PFSK-1 (cell line): ENCODE data around the gene COL24A1.

Source experiments
- FOXP2 ChIP-seq: optimal IDR thresholded peaks from 2 replicates; pipeline ENCODE3; 2011; ENCODE audit warnings: borderline replicate concordance, control low read depth, inconsistent platforms; ENCODE audit not compliant: insufficient read depth; ENCODE audit errors: extremely low read length, extremely low read depth
- POLR2AphosphoS5 ChIP-seq: IDR thresholded peaks from 2 replicates; pipeline ENCODE4 v1.6.1; 2012; ENCODE audit warnings: low read depth, mild to moderate bottlenecking, control low read depth, low read length, moderate library complexity
- SIN3A ChIP-seq: IDR thresholded peaks from 2 replicates; pipeline ENCODE4 v1.6.1; 2012; ENCODE audit warnings: mild to moderate bottlenecking, low read length, moderate library complexity, borderline replicate concordance; ENCODE audit not compliant: insufficient read depth
- TAF1 ChIP-seq: IDR thresholded peaks from 2 replicates; pipeline ENCODE4 v1.6.1; 2012; ENCODE audit warnings: low read length, control low read depth, borderline replicate concordance; ENCODE audit not compliant: insufficient read depth
- TF ChIP-seq, protein P1 (sequence below), 2 experiments: IDR thresholded peaks; 2 replicates each; pipeline versions ENCODE4 v1.6.1 to v1.8.0; 2011 to 2012; ENCODE audit warnings: low read depth in 2 of 2, low read length in 2 of 2, control low read depth in 1 of 2, inconsistent platforms in 1 of 2, mild to moderate bottlenecking in 1 of 2, moderate library complexity in 1 of 2; ENCODE audit not compliant: insufficient read depth in 1 of 2

COL24A1 gene

DNA sequence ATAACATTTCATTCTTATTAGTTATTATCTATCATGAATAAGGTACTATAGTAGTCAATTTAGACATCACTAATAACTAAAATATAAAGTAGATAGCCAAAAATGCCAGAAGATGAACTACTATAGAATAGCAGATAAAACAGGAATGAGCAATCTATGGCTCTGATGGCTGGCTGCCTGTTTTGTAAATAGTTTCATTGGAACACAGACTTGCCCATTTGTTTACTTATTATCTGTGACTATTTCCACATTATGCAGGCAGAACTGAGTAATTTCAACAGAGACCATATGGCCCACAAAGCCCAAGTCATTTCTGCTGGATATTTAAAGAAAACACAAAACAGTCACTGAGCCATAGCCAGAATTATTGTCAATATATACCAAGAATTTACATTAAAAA, 222.1 kb downstream of the COL24A1 start:
- TF ChIP-seq SIN3A: no peak
- TF ChIP-seq FOXP2: no peak
- TF ChIP-seq TAF1: no peak
- TF ChIP-seq POLR2AphosphoS5: no peak
- TF ChIP-seq, protein P1, sequence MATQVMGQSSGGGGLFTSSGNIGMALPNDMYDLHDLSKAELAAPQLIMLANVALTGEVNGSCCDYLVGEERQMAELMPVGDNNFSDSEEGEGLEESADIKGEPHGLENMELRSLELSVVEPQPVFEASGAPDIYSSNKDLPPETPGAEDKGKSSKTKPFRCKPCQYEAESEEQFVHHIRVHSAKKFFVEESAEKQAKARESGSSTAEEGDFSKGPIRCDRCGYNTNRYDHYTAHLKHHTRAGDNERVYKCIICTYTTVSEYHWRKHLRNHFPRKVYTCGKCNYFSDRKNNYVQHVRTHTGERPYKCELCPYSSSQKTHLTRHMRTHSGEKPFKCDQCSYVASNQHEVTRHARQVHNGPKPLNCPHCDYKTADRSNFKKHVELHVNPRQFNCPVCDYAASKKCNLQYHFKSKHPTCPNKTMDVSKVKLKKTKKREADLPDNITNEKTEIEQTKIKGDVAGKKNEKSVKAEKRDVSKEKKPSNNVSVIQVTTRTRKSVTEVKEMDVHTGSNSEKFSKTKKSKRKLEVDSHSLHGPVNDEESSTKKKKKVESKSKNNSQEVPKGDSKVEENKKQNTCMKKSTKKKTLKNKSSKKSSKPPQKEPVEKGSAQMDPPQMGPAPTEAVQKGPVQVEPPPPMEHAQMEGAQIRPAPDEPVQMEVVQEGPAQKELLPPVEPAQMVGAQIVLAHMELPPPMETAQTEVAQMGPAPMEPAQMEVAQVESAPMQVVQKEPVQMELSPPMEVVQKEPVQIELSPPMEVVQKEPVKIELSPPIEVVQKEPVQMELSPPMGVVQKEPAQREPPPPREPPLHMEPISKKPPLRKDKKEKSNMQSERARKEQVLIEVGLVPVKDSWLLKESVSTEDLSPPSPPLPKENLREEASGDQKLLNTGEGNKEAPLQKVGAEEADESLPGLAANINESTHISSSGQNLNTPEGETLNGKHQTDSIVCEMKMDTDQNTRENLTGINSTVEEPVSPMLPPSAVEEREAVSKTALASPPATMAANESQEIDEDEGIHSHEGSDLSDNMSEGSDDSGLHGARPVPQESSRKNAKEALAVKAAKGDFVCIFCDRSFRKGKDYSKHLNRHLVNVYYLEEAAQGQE (IDR thresholded peaks at IDR 0.05; ENCODE audit: insufficient read depth in 1 of 2, low read depth in 2 of 2, low read length in 2 of 2): no peak

GRCh38 chr1:85933961-85934360, 222.6 kb downstream of the COL24A1 start:
- TF ChIP-seq TAF1 (no peak), POLR2AphosphoS5 (no peak), FOXP2 (no peak), SIN3A (no peak)
- TF ChIP-seq, protein P1 (IDR thresholded peaks at IDR 0.05; ENCODE audit: insufficient read depth in 1 of 2, low read depth in 2 of 2, low read length in 2 of 2): no peak

- TF ChIP-seq POLR2AphosphoS5 (no peak), TAF1 (no peak), FOXP2 (no peak), SIN3A (no peak)
- TF ChIP-seq, protein P1 (IDR thresholded peaks at IDR 0.05; ENCODE audit: insufficient read depth in 1 of 2, low read depth in 2 of 2, low read length in 2 of 2): no peak
Measured at GRCh38 chr1:85911742-85912141, 244.8 kb downstream of the COL24A1 start.

DNA sequence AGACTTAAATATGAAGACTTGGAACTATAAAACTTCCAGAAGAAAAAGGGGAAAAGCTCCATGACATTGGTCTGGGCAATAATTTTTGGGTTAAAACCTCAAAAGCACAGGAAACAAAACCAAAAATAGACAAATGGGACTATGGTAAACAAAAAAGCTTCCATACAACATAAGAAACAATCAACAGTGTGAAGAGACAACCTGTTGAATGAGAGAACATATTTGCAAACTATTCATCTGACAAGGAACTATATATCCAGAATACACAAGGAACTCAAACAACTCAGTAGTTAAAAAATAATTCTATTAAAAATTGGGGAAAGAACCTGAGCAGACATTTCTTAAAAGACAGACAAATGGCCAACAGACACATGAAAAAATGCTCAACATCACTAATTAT, 255.7 kb downstream of the COL24A1 start:
- TF ChIP-seq POLR2AphosphoS5 (no peak), TAF1 (no peak), FOXP2 (no peak), SIN3A (no peak)
- TF ChIP-seq, protein P1 (IDR thresholded peaks at IDR 0.05; ENCODE audit: insufficient read depth in 1 of 2, low read depth in 2 of 2, low read length in 2 of 2): no peak

DNA sequence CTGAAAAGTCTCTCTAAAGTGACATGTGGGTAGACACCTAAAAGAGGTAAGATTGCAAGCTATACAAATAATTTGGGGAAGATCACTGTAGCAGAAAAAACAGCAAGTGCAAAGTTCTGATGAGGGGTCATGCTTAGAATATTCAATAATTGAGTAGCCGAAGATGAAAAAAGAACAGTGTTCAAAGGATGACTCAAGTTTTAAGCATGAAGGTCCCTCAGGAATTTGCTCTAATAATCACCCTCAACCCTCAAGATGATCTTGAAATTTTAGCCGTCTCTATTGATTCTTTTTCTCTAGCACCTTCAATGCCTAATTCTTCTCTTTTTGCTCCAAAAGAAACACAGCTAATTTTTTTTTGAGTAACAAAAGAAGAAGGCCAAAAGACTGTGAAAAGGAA, 257.7 kb downstream of the COL24A1 start:
- TF ChIP-seq, protein P1 (IDR thresholded peaks at IDR 0.05; ENCODE audit: insufficient read depth in 1 of 2, low read depth in 2 of 2, low read length in 2 of 2): no peak
- no peak for TF ChIP-seq POLR2AphosphoS5
- no peak for TF ChIP-seq TAF1
- TF ChIP-seq FOXP2: no peak
- TF ChIP-seq SIN3A: no peak
